ENCODE measurements around the gene REXO5. TPM values are rescaled to one million over a fixed set of nuclear protein-coding genes. Genes with fewer than 3 reads are reported as not detected.
A peak's percentile ranks its signal among the peaks of the same experiment; 100 is the strongest.
"Not testable (repeated sequence)": the region's sequence is repeated elsewhere in the genome, so short reads cannot be mapped to it uniquely, and the experiment has no call there.

The REXO5 gene
- total and polyA plus RNA-seq, 2 donors (not counting 1 experiment from before 2014, with no cell fraction given), result 0.42 to 1.3 TPM

GRCh38 chr16:20763461-20764232 is 42.7 kb upstream of the REXO5 start, which contains the start of gene ACSM3:
Gene ACSM3 (plus strand): TSS chr16:20764014. CDS start chr16:20770035, 6,021 bp downstream.
- Histone ChIP-seq H3K4me2 (replicated peaks; ENCODE audit: low read depth, low read length, poor library complexity, severe bottlenecking) (peak within 1 kb of the TSS; percentile 64), H3K9me3 (ENCODE audit: control extremely low read depth in 1 of 3, control insufficient read depth in 2 of 3, insufficient read depth in 1 of 3, low read length in 2 of 3) (peaks cover 0 to 5% (median 0%) of the 10 kb centered on the region in 3 donors), H3K27ac (ENCODE audit: low read length in 2 of 2) (peak within 1 kb of the TSS; percentile 36 to 63), H3K27me3 (replicated peaks in 1 of 4; ENCODE audit: control extremely low read depth in 1 of 4, control insufficient read depth in 3 of 4, insufficient read depth in 4 of 4, low read length in 3 of 4) (no peaks in the 10 kb centered on the region), H4K20me1 (ENCODE audit: control insufficient read depth, insufficient read depth, low read length, poor library complexity, severe bottlenecking) (no peaks in the 10 kb centered on the region), H3K4me1 (ENCODE audit: control insufficient read depth in 2 of 2, insufficient read depth in 2 of 2, low read length in 2 of 2) (peaks cover 10 to 15% of the 10 kb centered on the region in 2 donors), H3K4me3 (ENCODE audit: control extremely low read depth in 1 of 5, extremely low read depth in 1 of 5, insufficient read depth in 1 of 5, low read depth in 2 of 5, low read length in 4 of 5) (peak within 1 kb of the TSS; percentile 43 to 78 (median 62)), H3K9ac (ENCODE audit: low read length) (peak within 1 kb of the TSS; percentile 68), H3K36me3 (replicated peaks in 1 of 2; ENCODE audit: control extremely low read depth in 1 of 2, control insufficient read depth in 1 of 2, extremely low read depth in 1 of 2, insufficient read depth in 2 of 2, low read length in 1 of 2) (no peaks in the 10 kb centered on the region), H3K79me2 (ENCODE audit: control insufficient read depth, insufficient read depth, low read length) (peaks cover 8% of the 10 kb centered on the region), H2AFZ (ENCODE audit: insufficient read depth, low read depth, low read length, poor library complexity, severe bottlenecking) (peak within 1 kb of the TSS; percentile 82)
- H3K4me1 Mint-ChIP-seq, result peaks cover 13% of the 10 kb centered on the region
- 0% methylated on average over 9 of the region's 10 CpGs for WGBS (ENCODE audit: insufficient coverage)
- H3K4me3 Mint-ChIP-seq, result peak within 1 kb of the TSS; percentile 86
- no peaks in the 10 kb centered on the region for H3K9me3 Mint-ChIP-seq (ENCODE audit: insufficient read depth)
- TF ChIP-seq EZH2 (IDR thresholded peaks at IDR 0.05; ENCODE audit: borderline replicate concordance, insufficient read depth, low read depth, low read length, poor library complexity, severe bottlenecking), result no peak
- no peak for TF ChIP-seq CTCF (IDR thresholded peaks at IDR 0.05)
- ChIA-PET POLR2A (interaction anchor here (1.3 to 1.4 kb wide), 2 partner anchors 17 to 22 kb away, joined by 3 to 5 read pairs; partner anchors contain the start of gene THUMPD1), CTCF (no interaction called here)
- DNase-seq (peak; percentile 89), ATAC-seq (ENCODE audit: low read depth) (peak; percentile 99)
- H3K27me3 Mint-ChIP-seq, result no peaks in the 10 kb centered on the region
- peak within 1 kb of the TSS; percentile 80 for H3K27ac Mint-ChIP-seq
- intact Hi-C loops (cut with micrococcal nuclease), result loop anchor here (1.0 to 5.0 kb wide), 2 partner anchors 22 to 44 kb away; partner anchors contain the start of genes ERI2, REXO5 and THUMPD1

GRCh38 chr16:20764448-20764847 is 41.9 kb upstream of the REXO5 start:
- H3K27me3 ChIP-seq (replicated peaks in 1 of 4; ENCODE audit: control extremely low read depth in 1 of 4, control insufficient read depth in 3 of 4, insufficient read depth in 4 of 4, low read length in 3 of 4); H3K4me3 Mint-ChIP-seq; H3K36me3 ChIP-seq (replicated peaks in 1 of 2; ENCODE audit: control extremely low read depth in 1 of 2, control insufficient read depth in 1 of 2, extremely low read depth in 1 of 2, insufficient read depth in 2 of 2, low read length in 1 of 2); H3K27ac Mint-ChIP-seq; DNase-seq; H4K20me1 ChIP-seq (ENCODE audit: control insufficient read depth, insufficient read depth, low read length, poor library complexity, severe bottlenecking); H3K9me3 ChIP-seq (ENCODE audit: control extremely low read depth in 1 of 3, control insufficient read depth in 2 of 3, insufficient read depth in 1 of 3, low read length in 2 of 3); H3K9me3 Mint-ChIP-seq (ENCODE audit: insufficient read depth); H3K4me2 ChIP-seq (replicated peaks; ENCODE audit: low read depth, low read length, poor library complexity, severe bottlenecking); ATAC-seq (ENCODE audit: low read depth); H3K9ac ChIP-seq (ENCODE audit: low read length); H3K79me2 ChIP-seq (ENCODE audit: control insufficient read depth, insufficient read depth, low read length); CTCF ChIA-PET; H3K4me3 ChIP-seq (ENCODE audit: control extremely low read depth in 1 of 5, extremely low read depth in 1 of 5, insufficient read depth in 1 of 5, low read depth in 2 of 5, low read length in 4 of 5); H3K27me3 Mint-ChIP-seq: not testable (repeated sequence)
- peaks cover 10 to 15% of the 10 kb centered on the region in 2 donors for H3K4me1 ChIP-seq (ENCODE audit: control insufficient read depth in 2 of 2, insufficient read depth in 2 of 2, low read length in 2 of 2)
- H3K4me1 Mint-ChIP-seq, result peaks cover 13% of the 10 kb centered on the region
- WGBS (ENCODE audit: insufficient coverage), result 60% methylated on average over 1 of the region's 1 CpG
- H2AFZ ChIP-seq (ENCODE audit: insufficient read depth, low read depth, low read length, poor library complexity, severe bottlenecking), result peak overlapping the region; percentile 24
- intact Hi-C loops (cut with micrococcal nuclease), result loop anchor here (5.0 kb wide), 1 partner anchor 43 kb away; the partner anchor contains the start of genes ERI2 and REXO5
- H3K27ac ChIP-seq (ENCODE audit: low read length in 2 of 2), result peak overlapping the region in 1 of 2 donors; percentile 63
- POLR2A ChIA-PET, result interaction anchor here (1.4 kb wide), 1 partner anchor 23 kb away, joined by 5 read pairs; the partner anchor contains the start of gene THUMPD1

Measured in B cell (primary cell).